Hepatocyte (in vitro differentiated cells): ENCODE data around the gene TREML2. TPM values are rescaled to one million over a fixed set of nuclear protein-coding genes. Genes with fewer than 3 reads are reported as not detected.
A peak's percentile ranks its signal among the peaks of the same experiment; 100 is the strongest.

Experiments used
- DNase-seq: peaks from one replicate; pipeline ENCODE4 v3.0.0-alpha.2; 2016; ENCODE audit warnings: low spot score
- H2AFZ ChIP-seq: fragments of 200-600 bp; sonication (generic); 2 replicates; pipeline ENCODE4 v1.6.0; 2016; ENCODE audit warnings: antibody characterized with exemption, mild to moderate bottlenecking
- H3K27ac ChIP-seq: fragments of 200-600 bp; sonication (generic); 2 replicates; pipeline ENCODE4 v1.5.1; 2016; ENCODE audit warnings: mild to moderate bottlenecking
- H3K27me3 ChIP-seq: fragments of 200-600 bp; sonication (generic); 2 replicates; pipeline ENCODE4 v1.6.1; 2016
- H3K36me3 ChIP-seq: fragments of 200-600 bp; sonication (generic); replicated peaks from 2 replicates; pipeline ENCODE4 v1.5.1; 2016; ENCODE audit warnings: low read depth; ENCODE audit not compliant: insufficient read depth
- H3K4me1 ChIP-seq: fragments of 200-600 bp; sonication (generic); 2 replicates; pipeline ENCODE4 v1.5.1; 2016; ENCODE audit warnings: mild to moderate bottlenecking, moderate library complexity; ENCODE audit not compliant: insufficient read depth
- H3K4me2 ChIP-seq: fragments of 200-600 bp; sonication (generic); 2 replicates; pipeline ENCODE4 v1.6.0; 2016
- H3K4me3 ChIP-seq: fragments of 200-600 bp; sonication (generic); 2 replicates; pipeline ENCODE4 v1.5.1; 2016; ENCODE audit warnings: mild to moderate bottlenecking
- H3K79me2 ChIP-seq: fragments of 200-600 bp; sonication (generic); 2 replicates; pipeline ENCODE4 v1.6.0; 2017; ENCODE audit warnings: mild to moderate bottlenecking
- H3K9me2 ChIP-seq: fragments of 200-600 bp; sonication (generic); replicated peaks from 2 replicates; pipeline ENCODE4 v1.6.0; 2017; ENCODE audit warnings: mild to moderate bottlenecking; ENCODE audit not compliant: insufficient read depth
- H3K9me3 ChIP-seq: fragments of 200-600 bp; sonication (generic); 2 replicates; pipeline ENCODE4 v1.5.1; 2016; ENCODE audit warnings: low read depth, mild to moderate bottlenecking
- H4K20me1 ChIP-seq: fragments of 200-600 bp; sonication (generic); 2 replicates; pipeline ENCODE4 v1.6.0; 2016; ENCODE audit warnings: mild to moderate bottlenecking; ENCODE audit not compliant: insufficient read depth, poor library complexity, severe bottlenecking
- EZH2 ChIP-seq: fragments of 200-600 bp; sonication (generic); IDR thresholded peaks from 2 replicates; pipeline ENCODE4 v1.6.1; 2016; ENCODE audit warnings: antibody characterized with exemption, mild to moderate bottlenecking, borderline replicate concordance
- EZH2phosphoT487 ChIP-seq: fragments of 200-600 bp; sonication (generic); IDR thresholded peaks from one replicate; pipeline ENCODE4 v1.6.1; 2018; ENCODE audit warnings: antibody characterized with exemption, mild to moderate bottlenecking, low read depth, moderate library complexity; ENCODE audit not compliant: unreplicated experiment, severe bottlenecking
- WGBS: methylation state at CpG from one replicate; pipeline ENCODE4 v1.1.6; 2016; ENCODE audit warnings: low lambda C conversion rate; ENCODE audit errors: missing lambda C conversion rate; 5-methylcytosine and 5-hydroxymethylcytosine counted together
- polyA plus RNA-seq: library from polyadenylated mRNA; unstranded; fragments of >200 nt; fragmentation: Nextera tagmentation; extraction: Ambion mirVana; gene quantifications from 2 replicates; pipeline ENCODE4 v1.2.1, GENCODE V29; 2016
- total RNA-seq: library from RNA; depleted of rRNA; stranded (reverse); fragments of >200 nt; gene quantifications from 2 replicates; pipeline ENCODE4 v1.2.3, GENCODE V29; 2014
- TF ChIP-seq, protein P1 (sequence below): fragments of 200-600 bp; sonication (generic); IDR thresholded peaks from 2 replicates; pipeline ENCODE4 v1.5.1; 2016; ENCODE audit warnings: antibody characterized with exemption, mild to moderate bottlenecking; ENCODE audit not compliant: poor library complexity

Gene TREML2
- total and polyA plus RNA-seq, 2 experiments from 2014 or later, result 0.40 TPM; not detected in 1

DNA sequence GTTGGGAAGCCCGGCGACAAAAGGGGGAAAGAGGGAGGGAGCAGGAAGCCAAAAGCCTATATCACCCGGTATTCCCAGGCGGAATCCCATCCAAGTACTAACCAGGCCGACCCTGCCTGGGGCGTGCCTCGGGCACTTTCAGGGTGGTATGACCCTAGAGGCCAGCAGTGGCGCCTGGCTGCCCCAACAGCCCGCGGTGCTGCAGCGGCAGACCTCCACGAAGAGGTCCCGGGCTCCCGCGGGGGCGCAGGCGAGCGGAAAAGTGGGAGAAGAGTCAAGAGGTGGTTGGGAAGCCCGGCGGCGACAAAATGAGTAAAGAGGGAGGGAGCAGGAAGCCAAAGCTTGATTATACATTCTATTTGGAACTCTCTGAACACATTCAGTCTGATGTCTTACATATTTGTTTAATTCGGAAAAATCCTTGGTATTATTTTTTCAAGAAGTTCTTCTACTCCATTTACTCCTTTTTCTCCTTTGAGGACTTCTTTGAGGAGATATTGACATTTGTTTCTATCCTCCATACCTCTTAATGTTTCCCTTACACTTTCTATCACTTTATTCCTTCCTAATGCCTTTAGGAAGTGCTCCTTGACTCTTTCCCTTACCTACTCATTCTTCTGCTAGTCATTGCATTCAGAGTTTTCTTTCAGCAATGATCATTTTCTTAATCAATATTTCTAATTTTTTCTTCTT lies 38.7 kb upstream of the TREML2 start:
- peaks cover 5% of the 10 kb centered on the region for H3K4me1 ChIP-seq
- peak overlapping the region; percentile 55 for H3K4me2 ChIP-seq
- H2AFZ ChIP-seq, result no peak overlapping the region
- H3K9me2 ChIP-seq, result no peaks in the 10 kb centered on the region
- TF ChIP-seq EZH2phosphoT487 (peak; percentile 75), EZH2 (peak; percentile 93)
- TF ChIP-seq, protein P1, sequence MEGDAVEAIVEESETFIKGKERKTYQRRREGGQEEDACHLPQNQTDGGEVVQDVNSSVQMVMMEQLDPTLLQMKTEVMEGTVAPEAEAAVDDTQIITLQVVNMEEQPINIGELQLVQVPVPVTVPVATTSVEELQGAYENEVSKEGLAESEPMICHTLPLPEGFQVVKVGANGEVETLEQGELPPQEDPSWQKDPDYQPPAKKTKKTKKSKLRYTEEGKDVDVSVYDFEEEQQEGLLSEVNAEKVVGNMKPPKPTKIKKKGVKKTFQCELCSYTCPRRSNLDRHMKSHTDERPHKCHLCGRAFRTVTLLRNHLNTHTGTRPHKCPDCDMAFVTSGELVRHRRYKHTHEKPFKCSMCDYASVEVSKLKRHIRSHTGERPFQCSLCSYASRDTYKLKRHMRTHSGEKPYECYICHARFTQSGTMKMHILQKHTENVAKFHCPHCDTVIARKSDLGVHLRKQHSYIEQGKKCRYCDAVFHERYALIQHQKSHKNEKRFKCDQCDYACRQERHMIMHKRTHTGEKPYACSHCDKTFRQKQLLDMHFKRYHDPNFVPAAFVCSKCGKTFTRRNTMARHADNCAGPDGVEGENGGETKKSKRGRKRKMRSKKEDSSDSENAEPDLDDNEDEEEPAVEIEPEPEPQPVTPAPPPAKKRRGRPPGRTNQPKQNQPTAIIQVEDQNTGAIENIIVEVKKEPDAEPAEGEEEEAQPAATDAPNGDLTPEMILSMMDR, result no peak
- H3K9me3 ChIP-seq, result no peaks in the 10 kb centered on the region
- no peaks in the 10 kb centered on the region for H3K79me2 ChIP-seq
- H3K36me3 ChIP-seq, result no peaks in the 10 kb centered on the region
- H3K27ac ChIP-seq, result no peak overlapping the region
- 7% methylated on average over 21 of the region's 22 CpGs for WGBS
- peaks cover 40% of the 10 kb centered on the region for H3K27me3 ChIP-seq
- H3K4me3 ChIP-seq, result no peak overlapping the region
- no peaks in the 10 kb centered on the region for H4K20me1 ChIP-seq
- DNase-seq, result no peak

DNA sequence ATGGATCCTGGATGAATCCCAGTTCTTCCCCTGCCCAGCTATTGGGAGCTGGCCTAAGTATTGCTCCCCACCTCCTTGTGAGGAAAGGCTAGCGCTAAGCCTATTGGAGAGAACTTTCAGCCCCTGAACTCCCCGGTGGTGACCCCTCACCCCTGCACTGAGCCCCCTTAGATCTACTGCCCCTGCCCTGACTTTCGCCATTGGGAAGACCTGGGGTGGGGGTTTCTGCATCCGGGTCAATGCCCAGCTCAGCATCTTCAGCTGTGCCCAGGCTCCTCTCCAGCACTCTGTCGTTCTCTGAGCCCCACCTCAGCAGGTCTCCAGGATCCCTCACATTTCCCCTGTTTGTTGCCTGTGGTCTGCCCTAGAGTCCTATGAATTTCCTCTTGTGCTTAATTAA lies 36.2 kb upstream of the TREML2 start:
- Histone ChIP-seq H3K36me3 (no peaks in the 10 kb centered on the region), H3K4me1 (peaks cover 5% of the 10 kb centered on the region), H3K9me3 (no peaks in the 10 kb centered on the region), H3K27me3 (peaks cover 40% of the 10 kb centered on the region), H3K79me2 (no peaks in the 10 kb centered on the region), H3K4me3 (no peak overlapping the region), H3K27ac (no peak overlapping the region), H3K4me2 (no peak overlapping the region), H2AFZ (no peak overlapping the region), H3K9me2 (no peaks in the 10 kb centered on the region), H4K20me1 (no peaks in the 10 kb centered on the region)
- DNase-seq, result no peak
- WGBS, result 91% methylated on average over 5 of the region's 5 CpGs
- TF ChIP-seq EZH2phosphoT487 (no peak), EZH2 (no peak)
- TF ChIP-seq, protein P1, result no peak

DNA sequence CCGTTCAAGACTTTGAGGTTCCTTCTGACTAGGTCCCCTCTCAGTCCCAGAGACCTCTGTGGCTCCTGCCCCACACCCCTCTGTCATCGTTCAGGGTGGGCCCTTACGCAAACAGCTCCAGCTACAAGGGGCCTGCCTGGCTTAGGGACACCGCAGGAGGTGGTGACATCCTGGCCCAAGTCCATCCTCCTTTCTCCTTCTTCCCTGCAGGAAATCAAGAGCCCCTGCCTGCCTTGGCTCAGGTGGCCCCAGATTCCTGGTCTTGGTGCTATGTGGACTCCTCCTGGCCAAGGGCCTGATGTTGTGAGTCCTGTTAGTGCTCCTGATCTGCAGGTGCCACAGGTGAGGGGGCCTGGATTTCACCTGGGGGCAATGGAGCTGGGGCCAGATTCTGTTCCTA lies 35.3 kb upstream of the TREML2 start:
- Histone ChIP-seq H4K20me1 (no peaks in the 10 kb centered on the region), H3K79me2 (no peaks in the 10 kb centered on the region), H2AFZ (no peak overlapping the region), H3K4me2 (no peak overlapping the region), H3K9me3 (no peaks in the 10 kb centered on the region), H3K27me3 (peaks cover 33% of the 10 kb centered on the region), H3K27ac (no peak overlapping the region), H3K36me3 (no peaks in the 10 kb centered on the region), H3K4me3 (no peak overlapping the region), H3K4me1 (peaks cover 5% of the 10 kb centered on the region), H3K9me2 (no peaks in the 10 kb centered on the region)
- TF ChIP-seq EZH2, result no peak
- no peak for TF ChIP-seq EZH2phosphoT487
- TF ChIP-seq, protein P1, result no peak
- no peak for DNase-seq
- WGBS, result 85% methylated on average over 4 of the region's 4 CpGs
